ENCODE results near the gene ACD. TPM values are rescaled to one million over a fixed set of nuclear protein-coding genes. Genes with fewer than 3 reads are reported as not detected.

Gene ACD
- total RNA-seq, 1 experiment from 2014 or later = 41.3 TPM

GRCh38 chr16:67679935-67680897 lies 20.2 kb upstream of the ACD start:
- ChIA-PET CTCF (interaction anchor here (0.6 to 2.6 kb wide), 3 partner anchors 8 to 136 kb away, joined by 4 to 9 read pairs (median 6); no protein-coding TSS in a partner anchor), POLR2A (interaction anchor here (0.6 kb wide), 1 partner anchor 28 kb away, joined by 3 read pairs; no protein-coding TSS in a partner anchor)
- H3K27me3 Mint-ChIP-seq (ENCODE audit: low read depth) = no peaks in the 10 kb centered on the region
- ATAC-seq (no peak), DNase-seq (ENCODE audit: low spot score) (no peak)
- no peak overlapping the region for H3K27ac Mint-ChIP-seq
- peaks cover 10% of the 10 kb centered on the region for H3K36me3 Mint-ChIP-seq
- H3K9me3 Mint-ChIP-seq = no peaks in the 10 kb centered on the region
- H3K4me1 Mint-ChIP-seq = no peaks in the 10 kb centered on the region
- TF ChIP-seq ZNF121 (CRISPR knock-in tag; IDR thresholded peaks at IDR 0.05) = peak; percentile 59; the same call in 1 of the 2 replicates
- no peak for TF ChIP-seq RELA (CRISPR knock-in tag; IDR thresholded peaks at IDR 0.05; ENCODE audit: borderline replicate concordance)
- H3K4me3 Mint-ChIP-seq = no peak overlapping the region

DNA sequence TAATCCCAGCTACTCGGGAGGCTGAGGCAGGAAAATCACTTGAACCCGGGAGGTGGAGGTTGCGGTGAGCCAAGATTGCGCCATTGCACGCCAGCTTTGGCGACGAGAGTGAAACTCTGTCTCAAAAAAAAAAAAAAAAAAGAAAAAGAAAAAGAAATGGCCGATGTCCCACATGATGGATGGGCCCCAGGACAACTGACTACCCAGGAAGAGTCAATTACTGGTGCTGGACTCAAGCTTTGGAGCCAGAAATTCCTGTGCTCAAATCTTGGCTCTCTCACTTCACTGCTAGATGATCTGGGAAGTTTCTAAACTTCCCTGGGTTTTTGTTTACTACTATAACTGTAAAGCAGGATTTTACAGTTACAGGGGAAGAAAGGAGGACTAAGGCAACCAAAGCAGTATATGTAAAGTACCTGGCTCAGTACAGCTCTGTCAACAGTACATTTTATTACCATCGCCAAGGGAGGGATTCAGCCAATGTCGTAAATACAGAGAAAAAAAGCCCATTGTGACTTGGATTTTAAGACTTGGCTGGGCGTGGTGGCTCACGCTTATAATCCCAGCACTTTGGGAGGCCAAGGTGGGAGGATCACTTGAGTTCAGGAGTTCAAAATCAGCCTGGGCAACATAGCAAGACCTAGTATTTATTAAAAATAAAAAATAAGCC lies 18.4 kb upstream of the ACD start:
- Mint-ChIP-seq H3K27ac (peak overlapping the region; percentile 73), H3K4me1 (no peaks in the 10 kb centered on the region; the same call in 1 of the 2 replicates), H3K36me3 (peaks cover 3% of the 10 kb centered on the region; the same call in 1 of the 2 replicates), H3K9me3 (no peaks in the 10 kb centered on the region), H3K4me3 (no peak overlapping the region), H3K27me3 (ENCODE audit: low read depth) (no peaks in the 10 kb centered on the region)
- ChIA-PET CTCF (interaction anchor here (1.1 to 1.4 kb wide), 2 partner anchors 15 to 138 kb away, joined by 3 read pairs; no protein-coding TSS in a partner anchor), POLR2A (interaction anchor here (0.7 kb wide), 1 partner anchor 95 kb away, joined by 5 read pairs; no protein-coding TSS in a partner anchor)
- no peak for DNase-seq (ENCODE audit: low spot score)
- ATAC-seq = no peak
- TF ChIP-seq ZMAT4 (CRISPR knock-in tag; IDR thresholded peaks at IDR 0.05) (no peak), ELF4 (CRISPR knock-in tag; IDR thresholded peaks at IDR 0.05; ENCODE audit: low read depth) (no peak), ZNF263 (CRISPR knock-in tag; IDR thresholded peaks at IDR 0.05; ENCODE audit: low read depth) (no peak), TP53 (CRISPR knock-in tag; IDR thresholded peaks at IDR 0.05) (no peak), ZNF423 (CRISPR knock-in tag; IDR thresholded peaks at IDR 0.05) (no peak), PRRX2 (CRISPR knock-in tag; IDR thresholded peaks at IDR 0.05) (no peak)

DNA sequence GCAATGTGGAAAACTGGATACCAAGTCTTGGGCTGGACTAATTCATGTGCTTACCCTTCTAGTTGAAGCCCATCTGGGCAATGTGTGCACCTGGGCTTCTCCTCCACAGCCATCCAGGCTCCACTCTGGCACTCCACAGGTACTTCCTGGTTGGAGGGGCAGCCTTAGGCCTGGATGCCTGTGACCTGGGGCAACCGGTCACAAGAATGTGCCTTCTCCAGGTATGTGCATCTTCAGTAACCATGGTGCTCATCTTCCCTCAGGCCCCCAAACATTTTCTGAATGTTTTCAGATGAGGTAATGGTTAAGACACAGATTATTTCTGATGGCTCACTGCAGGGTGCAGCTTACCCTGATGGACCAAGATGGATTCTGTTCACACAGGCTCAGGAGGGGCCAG lies 17.7 kb upstream of the ACD start:
- ATAC-seq (peak; percentile 42), DNase-seq (ENCODE audit: low spot score) (no peak)
- no peaks in the 10 kb centered on the region; the same call in 1 of the 2 replicates for H3K4me1 Mint-ChIP-seq
- H3K9me3 Mint-ChIP-seq = no peaks in the 10 kb centered on the region
- no peaks in the 10 kb centered on the region for H3K27me3 Mint-ChIP-seq (ENCODE audit: low read depth)
- CTCF ChIA-PET = no interaction called here
- no peaks in the 10 kb centered on the region for H3K36me3 Mint-ChIP-seq
- POLR2A ChIA-PET = interaction anchor here (0.7 kb wide), 1 partner anchor 96 kb away, joined by 5 read pairs; no protein-coding TSS in a partner anchor
- H3K27ac Mint-ChIP-seq = peak overlapping the region; percentile 60
- H3K4me3 Mint-ChIP-seq = no peak overlapping the region
- TF ChIP-seq MLX (CRISPR knock-in tag; IDR thresholded peaks at IDR 0.05) (no peak), TEAD4 (CRISPR knock-in tag; IDR thresholded peaks at IDR 0.05) (no peak), MYBL2 (CRISPR knock-in tag; IDR thresholded peaks at IDR 0.05) (no peak), ESRRA (CRISPR knock-in tag; IDR thresholded peaks at IDR 0.05; ENCODE audit: borderline replicate concordance) (no peak), ZNF416 (CRISPR knock-in tag; IDR thresholded peaks at IDR 0.05) (no peak)
- TF ChIP-seq, protein P1, sequence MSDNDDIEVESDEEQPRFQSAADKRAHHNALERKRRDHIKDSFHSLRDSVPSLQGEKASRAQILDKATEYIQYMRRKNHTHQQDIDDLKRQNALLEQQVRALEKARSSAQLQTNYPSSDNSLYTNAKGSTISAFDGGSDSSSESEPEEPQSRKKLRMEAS (CRISPR knock-in tag; IDR thresholded peaks at IDR 0.05) = no peak
- TF ChIP-seq, protein P2, sequence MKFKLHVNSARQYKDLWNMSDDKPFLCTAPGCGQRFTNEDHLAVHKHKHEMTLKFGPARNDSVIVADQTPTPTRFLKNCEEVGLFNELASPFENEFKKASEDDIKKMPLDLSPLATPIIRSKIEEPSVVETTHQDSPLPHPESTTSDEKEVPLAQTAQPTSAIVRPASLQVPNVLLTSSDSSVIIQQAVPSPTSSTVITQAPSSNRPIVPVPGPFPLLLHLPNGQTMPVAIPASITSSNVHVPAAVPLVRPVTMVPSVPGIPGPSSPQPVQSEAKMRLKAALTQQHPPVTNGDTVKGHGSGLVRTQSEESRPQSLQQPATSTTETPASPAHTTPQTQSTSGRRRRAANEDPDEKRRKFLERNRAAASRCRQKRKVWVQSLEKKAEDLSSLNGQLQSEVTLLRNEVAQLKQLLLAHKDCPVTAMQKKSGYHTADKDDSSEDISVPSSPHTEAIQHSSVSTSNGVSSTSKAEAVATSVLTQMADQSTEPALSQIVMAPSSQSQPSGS (CRISPR knock-in tag; IDR thresholded peaks at IDR 0.05; ENCODE audit: borderline replicate concordance, low read depth) = no peak
- TF ChIP-seq, protein P3, sequence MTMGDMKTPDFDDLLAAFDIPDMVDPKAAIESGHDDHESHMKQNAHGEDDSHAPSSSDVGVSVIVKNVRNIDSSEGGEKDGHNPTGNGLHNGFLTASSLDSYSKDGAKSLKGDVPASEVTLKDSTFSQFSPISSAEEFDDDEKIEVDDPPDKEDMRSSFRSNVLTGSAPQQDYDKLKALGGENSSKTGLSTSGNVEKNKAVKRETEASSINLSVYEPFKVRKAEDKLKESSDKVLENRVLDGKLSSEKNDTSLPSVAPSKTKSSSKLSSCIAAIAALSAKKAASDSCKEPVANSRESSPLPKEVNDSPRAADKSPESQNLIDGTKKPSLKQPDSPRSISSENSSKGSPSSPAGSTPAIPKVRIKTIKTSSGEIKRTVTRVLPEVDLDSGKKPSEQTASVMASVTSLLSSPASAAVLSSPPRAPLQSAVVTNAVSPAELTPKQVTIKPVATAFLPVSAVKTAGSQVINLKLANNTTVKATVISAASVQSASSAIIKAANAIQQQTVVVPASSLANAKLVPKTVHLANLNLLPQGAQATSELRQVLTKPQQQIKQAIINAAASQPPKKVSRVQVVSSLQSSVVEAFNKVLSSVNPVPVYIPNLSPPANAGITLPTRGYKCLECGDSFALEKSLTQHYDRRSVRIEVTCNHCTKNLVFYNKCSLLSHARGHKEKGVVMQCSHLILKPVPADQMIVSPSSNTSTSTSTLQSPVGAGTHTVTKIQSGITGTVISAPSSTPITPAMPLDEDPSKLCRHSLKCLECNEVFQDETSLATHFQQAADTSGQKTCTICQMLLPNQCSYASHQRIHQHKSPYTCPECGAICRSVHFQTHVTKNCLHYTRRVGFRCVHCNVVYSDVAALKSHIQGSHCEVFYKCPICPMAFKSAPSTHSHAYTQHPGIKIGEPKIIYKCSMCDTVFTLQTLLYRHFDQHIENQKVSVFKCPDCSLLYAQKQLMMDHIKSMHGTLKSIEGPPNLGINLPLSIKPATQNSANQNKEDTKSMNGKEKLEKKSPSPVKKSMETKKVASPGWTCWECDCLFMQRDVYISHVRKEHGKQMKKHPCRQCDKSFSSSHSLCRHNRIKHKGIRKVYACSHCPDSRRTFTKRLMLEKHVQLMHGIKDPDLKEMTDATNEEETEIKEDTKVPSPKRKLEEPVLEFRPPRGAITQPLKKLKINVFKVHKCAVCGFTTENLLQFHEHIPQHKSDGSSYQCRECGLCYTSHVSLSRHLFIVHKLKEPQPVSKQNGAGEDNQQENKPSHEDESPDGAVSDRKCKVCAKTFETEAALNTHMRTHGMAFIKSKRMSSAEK (CRISPR knock-in tag; IDR thresholded peaks at IDR 0.05; ENCODE audit: borderline replicate concordance) = no peak
- TF ChIP-seq, protein P4, sequence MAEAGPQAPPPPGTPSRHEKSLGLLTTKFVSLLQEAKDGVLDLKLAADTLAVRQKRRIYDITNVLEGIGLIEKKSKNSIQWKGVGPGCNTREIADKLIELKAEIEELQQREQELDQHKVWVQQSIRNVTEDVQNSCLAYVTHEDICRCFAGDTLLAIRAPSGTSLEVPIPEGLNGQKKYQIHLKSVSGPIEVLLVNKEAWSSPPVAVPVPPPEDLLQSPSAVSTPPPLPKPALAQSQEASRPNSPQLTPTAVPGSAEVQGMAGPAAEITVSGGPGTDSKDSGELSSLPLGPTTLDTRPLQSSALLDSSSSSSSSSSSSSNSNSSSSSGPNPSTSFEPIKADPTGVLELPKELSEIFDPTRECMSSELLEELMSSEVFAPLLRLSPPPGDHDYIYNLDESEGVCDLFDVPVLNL (CRISPR knock-in tag; IDR thresholded peaks at IDR 0.05; ENCODE audit: borderline replicate concordance, low read depth) = no peak

Data from WTC11 (cell line).